GF-D8 (cell line): ENCODE data around the gene C12orf50.
A peak's percentile ranks its signal among the peaks of the same experiment; 100 is the strongest.
"Not testable (repeated sequence)": the region's sequence is repeated elsewhere in the genome, so short reads cannot be mapped to it uniquely, and the experiment has no call there.

Experiments used
- DNase-seq: peaks from one replicate; lab custom pipeline; 2025; lab: John Stamatoyannopoulos, UW

Gene C12orf50

GRCh38 chr12:88029093-88029665 is at the start of gene C12orf50:
TSS of gene C12orf50 (minus strand) at chr12:88029401. CDS start at chr12:88026962, 2,439 bp downstream.
- DNase-seq, result no peak

GRCh38 chr12:88067301-88067700 is 38.1 kb upstream of the C12orf50 start:
- DNase-seq, result no peak

GRCh38 chr12:88063375-88063774 is 34.2 kb upstream of the C12orf50 start:
- DNase-seq, result no peak

- peak; percentile 24 for DNase-seq
Measured at GRCh38 chr12:88062474-88062873, 33.3 kb upstream of the C12orf50 start.

GRCh38 chr12:88058719-88059077 is 29.5 kb upstream of the C12orf50 start:
- DNase-seq, result no peak

GRCh38 chr12:88057994-88058718 is 29.0 kb upstream of the C12orf50 start:
- DNase-seq, result no peak

GRCh38 chr12:88056571-88056970 is 27.4 kb upstream of the C12orf50 start:
- DNase-seq, result no peak

- DNase-seq, result no peak
Measured at GRCh38 chr12:88052686-88053085, 23.5 kb upstream of the C12orf50 start.

- no peak for DNase-seq
Measured at GRCh38 chr12:88044035-88044434, 14.8 kb upstream of the C12orf50 start.

- no peak for DNase-seq
Measured at GRCh38 chr12:88037770-88038169, 8.6 kb upstream of the C12orf50 start.

GRCh38 chr12:88036353-88036965 is 7.3 kb upstream of the C12orf50 start:
- DNase-seq, result peak; percentile 36

GRCh38 chr12:88035907-88036289 is 6.7 kb upstream of the C12orf50 start:
- no peak for DNase-seq

GRCh38 chr12:88035271-88035906 is 6.2 kb upstream of the C12orf50 start:
- peak; percentile 61 for DNase-seq

- DNase-seq, result not testable (repeated sequence)
Measured at GRCh38 chr12:88031161-88031560, 2.0 kb upstream of the C12orf50 start.

- no peak for DNase-seq
Measured at GRCh38 chr12:88026196-88026595, 3.0 kb downstream of the C12orf50 start.

GRCh38 chr12:88017964-88018363 is 11.2 kb downstream of the C12orf50 start:
- no peak for DNase-seq

GRCh38 chr12:88015825-88016224 is 13.4 kb downstream of the C12orf50 start:
- DNase-seq, result no peak

- DNase-seq, result no peak
Measured at GRCh38 chr12:88011755-88012154, 17.4 kb downstream of the C12orf50 start.

- DNase-seq, result no peak
Measured at GRCh38 chr12:88006351-88006750, 22.9 kb downstream of the C12orf50 start.

GRCh38 chr12:88001327-88001726 is 27.9 kb downstream of the C12orf50 start:
- DNase-seq, result no peak

GRCh38 chr12:87995581-87996178 is 33.5 kb downstream of the C12orf50 start:
- DNase-seq, result peak; percentile 14

- DNase-seq, result no peak
Measured at GRCh38 chr12:87991483-87991882, 37.7 kb downstream of the C12orf50 start.

GRCh38 chr12:87988534-87988933 is 40.7 kb downstream of the C12orf50 start:
- DNase-seq, result no peak
